Activated CD4-positive, alpha-beta memory T cell treated with anti-CD3 and anti-CD28 coated beads, Interleukin-2, amount 10 ng/mL, durations not matched to agents 7 days and 5 days (primary cell): Measurements from ENCODE around the gene GPR146. TPM values are rescaled to one million over a fixed set of nuclear protein-coding genes. Genes with fewer than 3 reads are reported as not detected.

Experiments
- CTCF ChIA-PET: fragments of 350-600 bp; sonication (Branson Sonifier 250); formaldehyde crosslinking; loops from one replicate; lab custom pipeline; 2021; ENCODE audit warnings: antibody characterized with exemption, inconsistent platforms; lab: Charles Lee
- POLR2A ChIA-PET: fragments of 350-600 bp; sonication (Branson Sonifier 250); formaldehyde crosslinking; loops from one replicate; lab custom pipeline; 2021; ENCODE audit warnings: antibody characterized with exemption; lab: Charles Lee
- DNase-seq: peaks from one replicate; pipeline ENCODE4 v3.0.0-alpha.2; 2020
- H3K27ac Mint-ChIP-seq: one replicate; pipeline ENCODE4 v1.8.0; 2021; ENCODE audit warnings: mild to moderate bottlenecking, mixed read lengths
- H3K27me3 Mint-ChIP-seq: one replicate; pipeline ENCODE4 v1.8.0; 2021; ENCODE audit warnings: mixed read lengths
- H3K36me3 Mint-ChIP-seq: one replicate; pipeline ENCODE4 v1.8.0; 2021; ENCODE audit warnings: low read depth, mixed read lengths
- H3K4me1 Mint-ChIP-seq: one replicate; pipeline ENCODE4 v1.8.0; 2021; ENCODE audit warnings: mixed read lengths
- H3K4me3 Mint-ChIP-seq: one replicate; pipeline ENCODE4 v1.8.0; 2021; ENCODE audit warnings: mild to moderate bottlenecking, mixed read lengths
- H3K9me3 Mint-ChIP-seq: one replicate; pipeline ENCODE4 v1.8.0; 2021; ENCODE audit warnings: mixed read lengths
- total RNA-seq, 2 experiments: library from RNA; stranded (reverse); gene quantifications; one replicate each; pipeline ENCODE4 v1.2.3, GENCODE V29; 2021

The GPR146 gene
- total RNA-seq, 2 experiments from 2014 or later = 10.0 to 10.1 TPM

- Mint-ChIP-seq H3K27me3 (peaks cover 1% of the 10 kb centered on the region), H3K27ac (no peak overlapping the region), H3K4me3 (no peak overlapping the region), H3K4me1 (peaks cover 21% of the 10 kb centered on the region), H3K9me3 (no peaks in the 10 kb centered on the region), H3K36me3 (peaks cover 7% of the 10 kb centered on the region)
- ChIA-PET CTCF (interaction anchor here (9.9 kb wide), 1 partner anchor 67 kb away, joined by 270 read pairs; no protein-coding TSS in a partner anchor), POLR2A (interaction anchor here (0.8 kb wide), 1 partner anchor 83 kb away, joined by 3 read pairs; no protein-coding TSS in a partner anchor)
- no peak for DNase-seq
These were observed 16.8 kb downstream of the GPR146 start for GRCh38 chr7:1061180-1061579.

DNA sequence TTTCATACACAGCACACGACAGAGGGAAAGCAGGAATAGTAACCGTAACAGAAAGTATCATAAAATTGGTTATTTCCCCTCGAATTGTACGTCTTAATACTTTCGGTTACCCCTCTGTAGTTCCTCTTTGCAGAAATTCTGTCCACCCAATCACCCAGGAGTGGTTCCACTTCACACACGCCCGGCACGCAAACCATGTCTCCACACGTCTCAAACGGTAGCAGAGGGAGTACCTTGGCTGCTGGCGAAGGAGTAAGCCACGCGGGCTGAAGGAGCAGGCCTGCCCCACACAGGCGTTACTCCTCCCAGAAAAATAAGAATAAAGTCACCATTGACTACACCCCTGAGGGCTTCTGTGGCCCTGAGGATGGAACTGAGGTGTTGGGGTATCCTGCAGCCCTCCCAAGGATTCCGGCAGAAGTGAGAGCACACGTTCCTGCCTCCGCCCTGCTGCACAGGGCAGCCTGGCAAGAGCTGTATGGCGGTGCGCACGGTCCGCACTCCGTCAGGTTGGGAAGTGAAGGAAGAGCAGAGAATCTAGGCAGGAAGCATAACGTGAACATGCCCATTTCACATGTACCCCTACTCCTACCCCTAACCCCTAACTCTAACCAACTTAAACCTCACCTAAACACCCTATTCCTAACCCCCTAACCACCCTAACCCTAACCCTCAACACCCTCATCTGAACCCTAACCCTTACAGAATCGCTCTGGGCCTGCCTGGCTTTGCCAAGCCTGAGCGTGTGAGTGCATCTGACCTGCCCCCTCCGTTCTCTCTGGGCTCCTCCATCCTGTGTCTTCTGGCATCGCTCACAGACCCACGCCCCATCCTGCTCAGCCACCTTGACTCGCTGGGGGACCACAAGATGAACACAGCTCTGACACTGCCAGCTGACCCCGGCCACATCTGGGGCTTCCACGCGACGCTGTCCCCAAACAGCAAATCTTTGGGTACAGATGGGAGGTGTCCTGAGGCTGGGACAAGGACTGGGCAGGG, 18.2 kb downstream of the GPR146 start:
- ChIA-PET CTCF (interaction anchor here (9.9 kb wide), 1 partner anchor 68 kb away, joined by 270 read pairs; no protein-coding TSS in a partner anchor), POLR2A (no interaction called here)
- Mint-ChIP-seq H3K27me3 (peaks cover 1% of the 10 kb centered on the region), H3K9me3 (no peaks in the 10 kb centered on the region), H3K27ac (no peak overlapping the region), H3K4me1 (peaks cover 21% of the 10 kb centered on the region), H3K36me3 (peaks cover 7% of the 10 kb centered on the region), H3K4me3 (no peak overlapping the region)
- no peak for DNase-seq

DNA sequence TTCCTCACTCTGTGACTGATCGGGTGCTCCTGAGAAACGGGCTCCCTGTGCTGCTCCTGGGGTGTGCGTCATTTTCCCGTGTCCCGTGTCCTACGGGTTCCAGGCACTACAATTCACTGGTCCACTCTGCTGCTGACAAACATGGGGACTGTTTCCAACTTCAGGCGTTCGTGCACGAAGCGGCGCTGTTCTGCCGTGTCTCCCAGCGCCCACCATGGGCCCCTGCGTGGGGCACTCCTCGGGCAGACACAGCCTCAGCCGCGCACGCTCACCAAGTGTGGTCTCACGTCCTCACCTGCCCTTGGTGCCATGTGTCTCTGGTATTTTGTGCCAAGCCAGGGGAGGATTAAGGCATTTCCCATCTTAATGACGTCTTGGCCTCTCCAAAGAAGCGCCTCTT, 19.0 kb downstream of the GPR146 start:
- peaks cover 5% of the 10 kb centered on the region for H3K36me3 Mint-ChIP-seq
- POLR2A ChIA-PET = no interaction called here
- H3K4me1 Mint-ChIP-seq = peaks cover 19% of the 10 kb centered on the region
- H3K27me3 Mint-ChIP-seq = peaks cover 1% of the 10 kb centered on the region
- DNase-seq = no peak
- CTCF ChIA-PET = interaction anchor here (9.9 kb wide), 1 partner anchor 69 kb away, joined by 270 read pairs; no protein-coding TSS in a partner anchor
- H3K27ac Mint-ChIP-seq = no peak overlapping the region
- no peak overlapping the region for H3K4me3 Mint-ChIP-seq
- no peaks in the 10 kb centered on the region for H3K9me3 Mint-ChIP-seq

DNA sequence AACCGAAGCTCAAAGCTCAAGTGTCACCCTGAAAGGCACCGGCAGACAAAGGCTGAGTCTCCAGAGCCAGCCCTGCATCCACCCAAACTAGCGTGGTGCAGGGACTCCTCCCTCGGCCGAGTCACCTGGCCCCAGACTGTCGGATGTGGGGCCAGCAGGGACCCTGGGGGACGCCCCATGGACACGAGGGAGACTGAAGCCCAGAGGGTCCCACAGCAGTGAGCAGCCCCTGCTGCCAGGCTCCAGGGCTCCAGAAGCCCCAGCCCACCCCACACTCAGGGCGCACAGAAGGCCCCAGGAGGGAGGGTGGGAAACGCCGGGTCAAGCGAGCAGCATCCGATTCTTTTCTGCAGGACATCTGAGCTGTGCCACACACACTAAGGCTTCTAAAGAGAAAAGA, 20.2 kb downstream of the GPR146 start:
- Mint-ChIP-seq H3K9me3 (no peaks in the 10 kb centered on the region), H3K27ac (no peak overlapping the region), H3K4me1 (peaks cover 7% of the 10 kb centered on the region), H3K4me3 (no peak overlapping the region), H3K36me3 (no peaks in the 10 kb centered on the region), H3K27me3 (peaks cover 1% of the 10 kb centered on the region)
- POLR2A ChIA-PET = interaction anchor here (1.8 to 2.6 kb wide), 2 partner anchors 70 to 90 kb away, joined by 8 to 28 read pairs; partner anchors contain the start of gene COX19
- CTCF ChIA-PET = interaction anchor here (0.8 to 9.9 kb wide), 9 partner anchors 12 to 112 kb away, joined by 3 to 270 read pairs (median 5); partner anchors contain the start of gene ZFAND2A
- DNase-seq = no peak

DNA sequence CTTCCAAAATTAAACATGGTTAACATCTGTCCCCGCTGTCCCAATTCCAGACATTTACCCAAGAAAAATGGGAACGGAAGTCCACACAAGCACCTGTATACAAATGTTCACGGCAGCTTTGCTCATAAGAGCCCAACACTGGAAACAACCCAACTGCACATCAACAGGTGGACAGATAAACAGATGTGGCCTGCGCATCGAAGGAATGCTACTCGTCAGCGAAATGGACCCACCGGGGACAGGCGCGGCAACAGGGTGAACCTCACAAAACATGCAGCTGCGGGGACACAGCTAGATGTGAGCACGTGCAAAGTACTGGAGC, 20.9 kb downstream of the GPR146 start:
- H3K27me3 Mint-ChIP-seq = peaks cover 1% of the 10 kb centered on the region
- no peaks in the 10 kb centered on the region for H3K36me3 Mint-ChIP-seq
- CTCF ChIA-PET = interaction anchor here (0.6 to 9.9 kb wide), 25 partner anchors 10 to 279 kb away, joined by 3 to 270 read pairs (median 5); partner anchors contain the start of genes COX19, GPR146 and ZFAND2A
- DNase-seq = no peak
- no peak overlapping the region for H3K27ac Mint-ChIP-seq
- H3K9me3 Mint-ChIP-seq = no peaks in the 10 kb centered on the region
- peaks cover 6% of the 10 kb centered on the region for H3K4me1 Mint-ChIP-seq
- POLR2A ChIA-PET = interaction anchor here (1.8 to 2.6 kb wide), 2 partner anchors 71 to 90 kb away, joined by 8 to 28 read pairs; partner anchors contain the start of gene COX19
- H3K4me3 Mint-ChIP-seq = no peak overlapping the region

GRCh38 chr7:1065585-1066241, 21.4 kb downstream of the GPR146 start:
- Mint-ChIP-seq H3K4me1 (peaks cover 6% of the 10 kb centered on the region), H3K36me3 (peaks cover 3% of the 10 kb centered on the region), H3K9me3 (peaks cover 4% of the 10 kb centered on the region), H3K27ac (no peak overlapping the region), H3K4me3 (no peak overlapping the region), H3K27me3 (peaks cover 1% of the 10 kb centered on the region)
- POLR2A ChIA-PET = interaction anchor here (1.8 to 2.6 kb wide), 2 partner anchors 71 to 91 kb away, joined by 8 to 28 read pairs; partner anchors contain the start of gene COX19
- peak; percentile 89 for DNase-seq
- CTCF ChIA-PET = interaction anchor here (0.6 to 9.9 kb wide), 26 partner anchors 10 to 280 kb away, joined by 3 to 270 read pairs (median 5); partner anchors contain the start of genes COX19, GPR146 and ZFAND2A

GRCh38 chr7:1066242-1066588, 21.9 kb downstream of the GPR146 start:
- no peak overlapping the region for H3K27ac Mint-ChIP-seq
- no peak for DNase-seq
- peaks cover 6% of the 10 kb centered on the region for H3K4me1 Mint-ChIP-seq
- ChIA-PET CTCF (interaction anchor here (1.0 to 9.9 kb wide), 19 partner anchors 11 to 280 kb away, joined by 3 to 270 read pairs (median 6); partner anchors contain the start of genes COX19, GPR146 and ZFAND2A), POLR2A (interaction anchor here (1.8 to 2.6 kb wide), 2 partner anchors 72 to 91 kb away, joined by 8 to 28 read pairs; partner anchors contain the start of gene COX19)
- H3K4me3 Mint-ChIP-seq = no peak overlapping the region
- H3K27me3 Mint-ChIP-seq = peaks cover 1% of the 10 kb centered on the region
- H3K9me3 Mint-ChIP-seq = peaks cover 5% of the 10 kb centered on the region
- H3K36me3 Mint-ChIP-seq = peaks cover 4% of the 10 kb centered on the region

DNA sequence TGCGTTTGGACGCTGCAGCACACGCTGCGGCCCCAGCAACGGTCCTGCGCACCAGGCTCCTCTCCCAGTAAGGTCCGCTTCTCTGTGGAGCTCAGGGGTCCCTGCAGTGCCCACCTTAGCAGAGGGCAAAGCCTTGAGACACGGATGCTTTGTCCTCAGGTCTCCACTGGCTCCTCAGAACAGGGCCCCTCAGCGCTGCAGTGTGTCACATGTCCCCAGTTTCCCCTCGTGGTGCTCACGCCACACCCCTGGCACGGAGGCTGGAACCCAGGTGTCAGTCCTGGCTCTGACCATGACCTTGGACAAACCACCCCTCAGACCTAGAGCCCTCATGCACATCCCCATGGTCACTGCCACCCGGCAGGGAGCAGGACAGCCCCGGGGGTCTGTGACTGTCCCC, 23.7 kb downstream of the GPR146 start:
- Mint-ChIP-seq H3K9me3 (peaks cover 5% of the 10 kb centered on the region), H3K27ac (no peak overlapping the region), H3K4me1 (peaks cover 6% of the 10 kb centered on the region), H3K4me3 (no peak overlapping the region), H3K27me3 (no peaks in the 10 kb centered on the region), H3K36me3 (peaks cover 4% of the 10 kb centered on the region)
- CTCF ChIA-PET = interaction anchor here (2.2 kb wide), 1 partner anchor 75 kb away, joined by 18 read pairs; no protein-coding TSS in a partner anchor
- POLR2A ChIA-PET = no interaction called here
- no peak for DNase-seq

- Mint-ChIP-seq H3K9me3 (peaks cover 5% of the 10 kb centered on the region), H3K4me3 (no peak overlapping the region), H3K27ac (no peak overlapping the region), H3K4me1 (peaks cover 6% of the 10 kb centered on the region), H3K36me3 (peaks cover 4% of the 10 kb centered on the region), H3K27me3 (no peaks in the 10 kb centered on the region)
- no peak for DNase-seq
- POLR2A ChIA-PET = no interaction called here
- CTCF ChIA-PET = interaction anchor here (2.2 kb wide), 1 partner anchor 76 kb away, joined by 18 read pairs; no protein-coding TSS in a partner anchor
These were observed 24.3 kb downstream of the GPR146 start for GRCh38 chr7:1068619-1069018.

GRCh38 chr7:1070544-1071011, 26.2 kb downstream of the GPR146 start:
- no peak for DNase-seq
- peaks cover 2% of the 10 kb centered on the region for H3K4me1 Mint-ChIP-seq
- H3K9me3 Mint-ChIP-seq = peaks cover 5% of the 10 kb centered on the region
- peaks cover 4% of the 10 kb centered on the region for H3K36me3 Mint-ChIP-seq
- no peak overlapping the region for H3K27ac Mint-ChIP-seq
- CTCF ChIA-PET = no interaction called here
- no peak overlapping the region for H3K4me3 Mint-ChIP-seq
- POLR2A ChIA-PET = no interaction called here
- H3K27me3 Mint-ChIP-seq = no peaks in the 10 kb centered on the region

GRCh38 chr7:1071731-1072254, 27.4 kb downstream of the GPR146 start:
- Mint-ChIP-seq H3K9me3 (peaks cover 5% of the 10 kb centered on the region), H3K27me3 (no peaks in the 10 kb centered on the region), H3K27ac (no peak overlapping the region), H3K4me3 (no peak overlapping the region), H3K4me1 (no peaks in the 10 kb centered on the region), H3K36me3 (peaks cover 4% of the 10 kb centered on the region)
- POLR2A ChIA-PET = no interaction called here
- no peak for DNase-seq
- CTCF ChIA-PET = interaction anchor here (2.2 kb wide), 1 partner anchor 79 kb away, joined by 19 read pairs; no protein-coding TSS in a partner anchor
